Measurements from ENCODE around the gene MAGEB17. TPM values are rescaled to one million over a fixed set of nuclear protein-coding genes. Genes with fewer than 3 reads are reported as not detected.

Gene MAGEB17
- total RNA-seq: not detected in 2 replicates

DNA sequence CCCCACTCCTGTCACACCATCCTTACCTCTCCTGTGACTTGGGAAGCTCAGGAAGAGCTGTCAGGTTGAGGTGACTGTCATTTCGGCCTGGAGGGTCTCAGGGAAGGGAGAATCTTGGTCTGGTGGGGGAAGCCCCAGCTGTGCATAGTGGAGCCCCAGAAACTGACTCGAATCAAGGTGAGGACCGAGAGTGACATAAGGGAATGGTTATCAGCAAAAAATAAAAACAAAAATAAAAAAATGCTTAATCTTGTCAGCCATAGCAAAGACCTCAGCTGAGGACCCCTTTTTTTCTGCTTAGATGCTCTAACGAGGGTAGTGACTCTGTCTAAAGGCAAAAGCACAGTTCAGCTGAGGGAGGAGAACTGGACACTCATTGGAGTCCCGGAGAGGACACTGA is at the start of gene MAGEB17:
MAGEB17 (plus strand) TSS at position 301 of the 400 bp plus-strand sequence. CDS start 2,902 bp downstream, outside the sequence.

GRCh38 chrX:16123222-16123786 is 44.0 kb upstream of the MAGEB17 start, which contains the start of gene GRPR:
Gene GRPR, plus strand, starts transcription at chrX:16123565. Its CDS starts 389 bp downstream, at chrX:16123954.

Other genes starting within 250 kb of the MAGEB17 start
- gene GRPR, start 43.9 kb upstream of the MAGEB17 start, total RNA-seq: 0.11 TPM in 1 of 2 replicates, not detected in the other

Data from dermis lymphatic vessel endothelial cell (primary cell).